ENCODE measurements around the gene GDE1.

GRCh38 chr16:19468300-19468699, 53.6 kb downstream of the GDE1 start:
- TF ChIP-seq EZH2 (IDR thresholded peaks at IDR 0.05; ENCODE audit: low read length, missing control alignments): no peak
- TF ChIP-seq, protein P1, sequence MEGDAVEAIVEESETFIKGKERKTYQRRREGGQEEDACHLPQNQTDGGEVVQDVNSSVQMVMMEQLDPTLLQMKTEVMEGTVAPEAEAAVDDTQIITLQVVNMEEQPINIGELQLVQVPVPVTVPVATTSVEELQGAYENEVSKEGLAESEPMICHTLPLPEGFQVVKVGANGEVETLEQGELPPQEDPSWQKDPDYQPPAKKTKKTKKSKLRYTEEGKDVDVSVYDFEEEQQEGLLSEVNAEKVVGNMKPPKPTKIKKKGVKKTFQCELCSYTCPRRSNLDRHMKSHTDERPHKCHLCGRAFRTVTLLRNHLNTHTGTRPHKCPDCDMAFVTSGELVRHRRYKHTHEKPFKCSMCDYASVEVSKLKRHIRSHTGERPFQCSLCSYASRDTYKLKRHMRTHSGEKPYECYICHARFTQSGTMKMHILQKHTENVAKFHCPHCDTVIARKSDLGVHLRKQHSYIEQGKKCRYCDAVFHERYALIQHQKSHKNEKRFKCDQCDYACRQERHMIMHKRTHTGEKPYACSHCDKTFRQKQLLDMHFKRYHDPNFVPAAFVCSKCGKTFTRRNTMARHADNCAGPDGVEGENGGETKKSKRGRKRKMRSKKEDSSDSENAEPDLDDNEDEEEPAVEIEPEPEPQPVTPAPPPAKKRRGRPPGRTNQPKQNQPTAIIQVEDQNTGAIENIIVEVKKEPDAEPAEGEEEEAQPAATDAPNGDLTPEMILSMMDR (conservative IDR thresholded peaks at IDR 0.05 in 1 of 2, IDR thresholded peaks at IDR 0.05 in 1 of 2; ENCODE audit: low read depth in 1 of 2, low read length in 2 of 2): no peak

All from fibroblast of lung (primary cell).